Measurements from ENCODE around the gene GMDS. TPM values are rescaled to one million over a fixed set of nuclear protein-coding genes. Genes with fewer than 3 reads are reported as not detected.

The GMDS gene
- total and polyA plus RNA-seq, 2 experiments from 2014 or later = 30.1 to 36.5 TPM

DNA sequence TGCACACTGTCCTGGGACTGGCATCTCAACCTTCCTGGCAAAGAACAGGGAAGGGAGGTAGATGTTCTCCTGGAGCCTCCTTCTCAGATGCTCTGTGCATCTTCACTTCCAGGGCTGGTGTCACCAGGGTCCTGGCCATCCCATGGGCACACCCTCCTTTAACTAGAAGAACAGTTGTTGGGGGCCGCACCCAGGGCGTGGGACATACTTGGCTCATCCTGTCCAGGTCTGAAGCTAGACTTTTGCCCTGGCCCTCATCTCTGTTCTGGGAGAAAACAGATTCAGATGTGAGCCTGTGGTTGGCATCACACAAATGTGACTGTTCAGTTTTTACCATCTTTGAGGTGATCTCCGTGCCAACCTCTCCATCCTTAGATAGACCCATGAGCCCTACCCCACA lies 594.0 kb downstream of the GMDS start (continued):
- TF ChIP-seq, protein P1, sequence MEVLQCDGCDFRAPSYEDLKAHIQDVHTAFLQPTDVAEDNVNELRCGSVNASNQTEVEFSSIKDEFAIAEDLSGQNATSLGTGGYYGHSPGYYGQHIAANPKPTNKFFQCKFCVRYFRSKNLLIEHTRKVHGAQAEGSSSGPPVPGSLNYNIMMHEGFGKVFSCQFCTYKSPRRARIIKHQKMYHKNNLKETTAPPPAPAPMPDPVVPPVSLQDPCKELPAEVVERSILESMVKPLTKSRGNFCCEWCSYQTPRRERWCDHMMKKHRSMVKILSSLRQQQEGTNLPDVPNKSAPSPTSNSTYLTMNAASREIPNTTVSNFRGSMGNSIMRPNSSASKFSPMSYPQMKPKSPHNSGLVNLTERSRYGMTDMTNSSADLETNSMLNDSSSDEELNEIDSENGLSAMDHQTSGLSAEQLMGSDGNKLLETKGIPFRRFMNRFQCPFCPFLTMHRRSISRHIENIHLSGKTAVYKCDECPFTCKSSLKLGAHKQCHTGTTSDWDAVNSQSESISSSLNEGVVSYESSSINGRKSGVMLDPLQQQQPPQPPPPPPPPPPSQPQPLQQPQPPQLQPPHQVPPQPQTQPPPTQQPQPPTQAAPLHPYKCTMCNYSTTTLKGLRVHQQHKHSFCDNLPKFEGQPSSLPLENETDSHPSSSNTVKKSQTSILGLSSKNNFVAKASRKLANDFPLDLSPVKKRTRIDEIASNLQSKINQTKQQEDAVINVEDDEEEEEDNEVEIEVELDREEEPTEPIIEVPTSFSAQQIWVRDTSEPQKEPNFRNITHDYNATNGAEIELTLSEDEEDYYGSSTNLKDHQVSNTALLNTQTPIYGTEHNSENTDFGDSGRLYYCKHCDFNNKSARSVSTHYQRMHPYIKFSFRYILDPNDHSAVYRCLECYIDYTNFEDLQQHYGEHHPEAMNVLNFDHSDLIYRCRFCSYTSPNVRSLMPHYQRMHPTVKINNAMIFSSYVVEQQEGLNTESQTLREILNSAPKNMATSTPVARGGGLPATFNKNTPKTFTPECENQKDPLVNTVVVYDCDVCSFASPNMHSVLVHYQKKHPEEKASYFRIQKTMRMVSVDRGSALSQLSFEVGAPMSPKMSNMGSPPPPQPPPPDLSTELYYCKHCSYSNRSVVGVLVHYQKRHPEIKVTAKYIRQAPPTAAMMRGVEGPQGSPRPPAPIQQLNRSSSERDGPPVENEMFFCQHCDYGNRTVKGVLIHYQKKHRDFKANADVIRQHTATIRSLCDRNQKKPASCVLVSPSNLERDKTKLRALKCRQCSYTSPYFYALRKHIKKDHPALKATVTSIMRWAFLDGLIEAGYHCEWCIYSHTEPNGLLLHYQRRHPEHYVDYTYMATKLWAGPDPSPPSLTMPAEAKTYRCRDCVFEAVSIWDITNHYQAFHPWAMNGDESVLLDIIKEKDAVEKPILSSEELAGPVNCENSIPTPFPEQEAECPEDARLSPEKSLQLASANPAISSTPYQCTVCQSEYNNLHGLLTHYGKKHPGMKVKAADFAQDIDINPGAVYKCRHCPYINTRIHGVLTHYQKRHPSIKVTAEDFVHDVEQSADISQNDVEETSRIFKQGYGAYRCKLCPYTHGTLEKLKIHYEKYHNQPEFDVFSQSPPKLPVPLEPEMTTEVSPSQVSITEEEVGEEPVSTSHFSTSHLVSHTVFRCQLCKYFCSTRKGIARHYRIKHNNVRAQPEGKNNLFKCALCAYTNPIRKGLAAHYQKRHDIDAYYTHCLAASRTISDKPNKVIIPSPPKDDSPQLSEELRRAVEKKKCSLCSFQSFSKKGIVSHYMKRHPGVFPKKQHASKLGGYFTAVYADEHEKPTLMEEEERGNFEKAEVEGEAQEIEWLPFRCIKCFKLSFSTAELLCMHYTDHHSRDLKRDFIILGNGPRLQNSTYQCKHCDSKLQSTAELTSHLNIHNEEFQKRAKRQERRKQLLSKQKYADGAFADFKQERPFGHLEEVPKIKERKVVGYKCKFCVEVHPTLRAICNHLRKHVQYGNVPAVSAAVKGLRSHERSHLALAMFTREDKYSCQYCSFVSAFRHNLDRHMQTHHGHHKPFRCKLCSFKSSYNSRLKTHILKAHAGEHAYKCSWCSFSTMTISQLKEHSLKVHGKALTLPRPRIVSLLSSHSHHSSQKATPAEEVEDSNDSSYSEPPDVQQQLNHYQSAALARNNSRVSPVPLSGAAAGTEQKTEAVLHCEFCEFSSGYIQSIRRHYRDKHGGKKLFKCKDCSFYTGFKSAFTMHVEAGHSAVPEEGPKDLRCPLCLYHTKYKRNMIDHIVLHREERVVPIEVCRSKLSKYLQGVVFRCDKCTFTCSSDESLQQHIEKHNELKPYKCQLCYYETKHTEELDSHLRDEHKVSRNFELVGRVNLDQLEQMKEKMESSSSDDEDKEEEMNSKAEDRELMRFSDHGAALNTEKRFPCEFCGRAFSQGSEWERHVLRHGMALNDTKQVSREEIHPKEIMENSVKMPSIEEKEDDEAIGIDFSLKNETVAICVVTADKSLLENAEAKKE (CRISPR knock-in tag; IDR thresholded peaks at IDR 0.05) = no peak

DNA sequence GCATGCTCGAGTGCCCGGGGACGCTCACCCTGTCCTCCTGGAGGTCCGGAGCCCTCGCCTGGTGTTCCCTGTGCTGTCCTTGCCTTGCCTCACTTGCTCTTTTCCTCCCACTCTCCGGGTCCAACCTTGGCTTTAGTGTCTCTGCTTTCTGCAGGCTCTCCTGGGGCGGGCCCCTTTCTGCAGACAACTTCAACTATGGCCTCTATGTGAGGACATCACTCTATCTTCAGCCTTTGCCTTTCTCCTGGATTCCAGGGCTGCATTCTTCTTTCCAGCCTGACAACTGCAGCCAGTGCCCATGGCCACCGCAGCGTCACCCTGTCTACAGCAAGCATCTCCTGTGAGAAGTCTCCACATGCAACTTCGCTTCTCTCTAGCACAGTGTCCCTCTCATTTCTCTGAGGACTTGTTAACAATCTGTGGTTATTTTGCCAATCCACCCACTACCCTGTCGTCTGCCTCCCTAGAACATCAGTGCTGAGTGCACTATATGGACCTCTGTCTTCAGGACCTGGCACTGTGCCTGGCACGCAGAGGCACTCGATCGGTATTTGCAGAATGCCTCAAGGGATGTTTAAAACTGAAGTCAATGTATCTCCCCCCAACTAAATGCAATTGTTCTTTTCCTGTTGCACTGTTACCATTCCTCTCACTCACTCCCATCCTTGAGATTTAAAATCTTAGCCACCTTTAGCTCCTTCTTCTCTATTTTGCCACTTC lies 599.8 kb downstream of the GMDS start:
- TF ChIP-seq NANOG (IDR thresholded peaks at IDR 0.05; ENCODE audit: borderline replicate concordance) (no peak), EZH2phosphoT487 (IDR thresholded peaks at IDR 0.05; ENCODE audit: unreplicated experiment) (no peak), JUNB (IDR thresholded peaks at IDR 0.05; ENCODE audit: unreplicated experiment) (no peak), POLR2AphosphoS5 (IDR thresholded peaks at IDR 0.05; ENCODE audit: low read depth) (no peak), EZH2 (IDR thresholded peaks at IDR 0.05; ENCODE audit: low read depth, unreplicated experiment) (no peak), ZNF114 (CRISPR knock-in tag; IDR thresholded peaks at IDR 0.05) (no peak), ZNF331 (CRISPR knock-in tag; IDR thresholded peaks at IDR 0.05; ENCODE audit: low read depth) (no peak)
- TF ChIP-seq, protein P2, sequence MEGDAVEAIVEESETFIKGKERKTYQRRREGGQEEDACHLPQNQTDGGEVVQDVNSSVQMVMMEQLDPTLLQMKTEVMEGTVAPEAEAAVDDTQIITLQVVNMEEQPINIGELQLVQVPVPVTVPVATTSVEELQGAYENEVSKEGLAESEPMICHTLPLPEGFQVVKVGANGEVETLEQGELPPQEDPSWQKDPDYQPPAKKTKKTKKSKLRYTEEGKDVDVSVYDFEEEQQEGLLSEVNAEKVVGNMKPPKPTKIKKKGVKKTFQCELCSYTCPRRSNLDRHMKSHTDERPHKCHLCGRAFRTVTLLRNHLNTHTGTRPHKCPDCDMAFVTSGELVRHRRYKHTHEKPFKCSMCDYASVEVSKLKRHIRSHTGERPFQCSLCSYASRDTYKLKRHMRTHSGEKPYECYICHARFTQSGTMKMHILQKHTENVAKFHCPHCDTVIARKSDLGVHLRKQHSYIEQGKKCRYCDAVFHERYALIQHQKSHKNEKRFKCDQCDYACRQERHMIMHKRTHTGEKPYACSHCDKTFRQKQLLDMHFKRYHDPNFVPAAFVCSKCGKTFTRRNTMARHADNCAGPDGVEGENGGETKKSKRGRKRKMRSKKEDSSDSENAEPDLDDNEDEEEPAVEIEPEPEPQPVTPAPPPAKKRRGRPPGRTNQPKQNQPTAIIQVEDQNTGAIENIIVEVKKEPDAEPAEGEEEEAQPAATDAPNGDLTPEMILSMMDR (conservative IDR thresholded peaks at IDR 0.05; ENCODE audit: low read depth in 2 of 2) = no peak
- TF ChIP-seq, protein P3, sequence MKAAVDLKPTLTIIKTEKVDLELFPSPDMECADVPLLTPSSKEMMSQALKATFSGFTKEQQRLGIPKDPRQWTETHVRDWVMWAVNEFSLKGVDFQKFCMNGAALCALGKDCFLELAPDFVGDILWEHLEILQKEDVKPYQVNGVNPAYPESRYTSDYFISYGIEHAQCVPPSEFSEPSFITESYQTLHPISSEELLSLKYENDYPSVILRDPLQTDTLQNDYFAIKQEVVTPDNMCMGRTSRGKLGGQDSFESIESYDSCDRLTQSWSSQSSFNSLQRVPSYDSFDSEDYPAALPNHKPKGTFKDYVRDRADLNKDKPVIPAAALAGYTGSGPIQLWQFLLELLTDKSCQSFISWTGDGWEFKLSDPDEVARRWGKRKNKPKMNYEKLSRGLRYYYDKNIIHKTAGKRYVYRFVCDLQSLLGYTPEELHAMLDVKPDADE (IDR thresholded peaks at IDR 0.05) = no peak
- TF ChIP-seq, protein P4, sequence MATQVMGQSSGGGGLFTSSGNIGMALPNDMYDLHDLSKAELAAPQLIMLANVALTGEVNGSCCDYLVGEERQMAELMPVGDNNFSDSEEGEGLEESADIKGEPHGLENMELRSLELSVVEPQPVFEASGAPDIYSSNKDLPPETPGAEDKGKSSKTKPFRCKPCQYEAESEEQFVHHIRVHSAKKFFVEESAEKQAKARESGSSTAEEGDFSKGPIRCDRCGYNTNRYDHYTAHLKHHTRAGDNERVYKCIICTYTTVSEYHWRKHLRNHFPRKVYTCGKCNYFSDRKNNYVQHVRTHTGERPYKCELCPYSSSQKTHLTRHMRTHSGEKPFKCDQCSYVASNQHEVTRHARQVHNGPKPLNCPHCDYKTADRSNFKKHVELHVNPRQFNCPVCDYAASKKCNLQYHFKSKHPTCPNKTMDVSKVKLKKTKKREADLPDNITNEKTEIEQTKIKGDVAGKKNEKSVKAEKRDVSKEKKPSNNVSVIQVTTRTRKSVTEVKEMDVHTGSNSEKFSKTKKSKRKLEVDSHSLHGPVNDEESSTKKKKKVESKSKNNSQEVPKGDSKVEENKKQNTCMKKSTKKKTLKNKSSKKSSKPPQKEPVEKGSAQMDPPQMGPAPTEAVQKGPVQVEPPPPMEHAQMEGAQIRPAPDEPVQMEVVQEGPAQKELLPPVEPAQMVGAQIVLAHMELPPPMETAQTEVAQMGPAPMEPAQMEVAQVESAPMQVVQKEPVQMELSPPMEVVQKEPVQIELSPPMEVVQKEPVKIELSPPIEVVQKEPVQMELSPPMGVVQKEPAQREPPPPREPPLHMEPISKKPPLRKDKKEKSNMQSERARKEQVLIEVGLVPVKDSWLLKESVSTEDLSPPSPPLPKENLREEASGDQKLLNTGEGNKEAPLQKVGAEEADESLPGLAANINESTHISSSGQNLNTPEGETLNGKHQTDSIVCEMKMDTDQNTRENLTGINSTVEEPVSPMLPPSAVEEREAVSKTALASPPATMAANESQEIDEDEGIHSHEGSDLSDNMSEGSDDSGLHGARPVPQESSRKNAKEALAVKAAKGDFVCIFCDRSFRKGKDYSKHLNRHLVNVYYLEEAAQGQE (IDR thresholded peaks at IDR 0.05; ENCODE audit: unreplicated experiment) = no peak
- no peaks in the 10 kb centered on the region for H3K4me1 ChIP-seq (ENCODE audit: insufficient read depth)
- no peaks in the 10 kb centered on the region for H4K20me1 ChIP-seq (replicated peaks; ENCODE audit: insufficient read depth)
- peaks cover 12% of the 10 kb centered on the region for H3K27me3 Mint-ChIP-seq (ENCODE audit: insufficient read depth, low read depth, poor library complexity)
- no peak overlapping the region for H3K4me2 ChIP-seq
- H3K27me3 ChIP-seq (ENCODE audit: insufficient read depth) = no peaks in the 10 kb centered on the region
- no peak overlapping the region for H3K4me3 Mint-ChIP-seq
- no peak overlapping the region for H3K4me3 ChIP-seq
- no peaks in the 10 kb centered on the region for H3K9me2 ChIP-seq (ENCODE audit: insufficient read depth)
- no peaks in the 10 kb centered on the region for H3F3A ChIP-seq (replicated peaks; ENCODE audit: low read depth)
- DNase-seq (ENCODE audit: low spot score) (no peak), ATAC-seq (no peak)
- peaks cover 15% of the 10 kb centered on the region for H3K4me1 Mint-ChIP-seq
- no peak overlapping the region for H3K27ac Mint-ChIP-seq
- no peaks in the 10 kb centered on the region for H3K79me2 ChIP-seq (replicated peaks; ENCODE audit: insufficient read depth)
- no peak overlapping the region for H3K27ac ChIP-seq (ENCODE audit: low read depth)
- no peaks in the 10 kb centered on the region; the same call in 2 of the 3 replicates for H3K36me3 Mint-ChIP-seq (ENCODE audit: low read depth)
- no peak overlapping the region for H2AFZ ChIP-seq
- no peaks in the 10 kb centered on the region for H3K9me3 Mint-ChIP-seq
- H3K36me3 ChIP-seq (ENCODE audit: insufficient read depth) = no peaks in the 10 kb centered on the region
